Thoracic aorta (tissue), 2 donors: Measurements from ENCODE around the gene PRRG4. TPM values are rescaled to one million over a fixed set of nuclear protein-coding genes. Genes with fewer than 3 reads are reported as not detected.
A peak's percentile ranks its signal among the peaks of the same experiment; 100 is the strongest.
"Not testable (repeated sequence)": the region's sequence is repeated elsewhere in the genome, so short reads cannot be mapped to it uniquely, and the experiment has no call there.

Experiments used
- ATAC-seq: fragments of 150-250 bp; one replicate; pipeline ENCODE4 v1.8.0; 2017; ENCODE audit warnings: low read depth; ENCODE audit not compliant: insufficient number of reproducible peaks, low FRiP score
- DNase-seq: peaks from one replicate; pipeline ENCODE4 v3.0.0-alpha.2; 2020; ENCODE audit warnings: low spot score
- H3K27ac ChIP-seq, 2 donors: fragments of 200-600 bp; sonication (generic); 1 replicate in 1 of 2; 2 replicates in 1 of 2; pipeline ENCODE4 v1.5.1; 2016; ENCODE audit warnings: mild to moderate bottlenecking in 2 of 2, moderate library complexity in 2 of 2
- H3K27me3 ChIP-seq: fragments of 200-600 bp; sonication (generic); replicated peaks from 2 replicates; pipeline ENCODE4 v1.6.0; 2016; ENCODE audit warnings: mild to moderate bottlenecking; ENCODE audit not compliant: insufficient read depth
- H3K36me3 ChIP-seq: fragments of 200-600 bp; sonication (generic); one replicate; pipeline ENCODE4 v1.5.1; 2016
- H3K4me1 ChIP-seq, 2 donors: fragments of 200-600 bp; sonication (generic); 1 replicate in 1 of 2; 2 replicates in 1 of 2; pipeline versions ENCODE4 v1.5.1 to v1.6.0; 2016; ENCODE audit warnings: low read depth in 2 of 2, mild to moderate bottlenecking in 1 of 2; ENCODE audit not compliant: control insufficient read depth in 1 of 2
- H3K4me3 ChIP-seq: fragments of 200-600 bp; sonication (generic); 2 replicates; pipeline ENCODE4 v1.5.1; 2016; ENCODE audit warnings: mild to moderate bottlenecking
- H3K9me3 ChIP-seq: fragments of 200-600 bp; sonication (generic); 2 replicates; pipeline ENCODE4 v1.5.1; 2016
- CTCF ChIP-seq: fragments of 200-600 bp; sonication (generic); IDR thresholded peaks from one replicate; pipeline ENCODE4 v1.5.1; 2019; ENCODE audit warnings: antibody characterized with exemption
- total RNA-seq, 2 donors: library from RNA; depleted of rRNA; stranded (reverse); fragments of >200 nt; gene quantifications; one replicate each; pipeline versions ENCODE4 v1.1.0 to v1.2.3, GENCODE V29; 2016

Gene PRRG4
- total RNA-seq, 2 donors from 2014 or later: 2.3 to 5.1 TPM

GRCh38 chr11:32821917-32822560, 7.7 kb upstream of the PRRG4 start:
- no peak for TF ChIP-seq CTCF
- ATAC-seq (no peak), DNase-seq (no peak)
- Histone ChIP-seq H3K27ac (no peak overlapping the region), H3K4me1 (no peaks in the 10 kb centered on the region), H3K9me3 (no peaks in the 10 kb centered on the region), H3K36me3 (no peaks in the 10 kb centered on the region), H3K4me3 (no peak overlapping the region), H3K27me3 (no peaks in the 10 kb centered on the region)

- not testable (repeated sequence) for H3K9me3 ChIP-seq, H3K27me3 ChIP-seq, H3K4me1 ChIP-seq, DNase-seq, H3K4me3 ChIP-seq, H3K36me3 ChIP-seq, H3K27ac ChIP-seq, ATAC-seq
These were observed 6.1 kb upstream of the PRRG4 start for GRCh38 chr11:32823617-32824016.

- no peak overlapping the region for H3K4me3 ChIP-seq
- no peak for DNase-seq
- no peak overlapping the region for H3K27ac ChIP-seq
- no peaks in the 10 kb centered on the region for H3K36me3 ChIP-seq
- TF ChIP-seq CTCF: no peak
- H3K9me3 ChIP-seq: no peaks in the 10 kb centered on the region
- no peak for ATAC-seq
- H3K4me1 ChIP-seq: peaks cover 0 to 19% of the 10 kb centered on the region in 2 donors
- no peaks in the 10 kb centered on the region for H3K27me3 ChIP-seq
These were observed 3.6 kb upstream of the PRRG4 start for GRCh38 chr11:32826113-32826512.

- Histone ChIP-seq H3K9me3 (no peaks in the 10 kb centered on the region), H3K4me3 (no peak overlapping the region), H3K27ac (no peak overlapping the region), H3K36me3 (no peaks in the 10 kb centered on the region), H3K27me3 (no peaks in the 10 kb centered on the region), H3K4me1 (peaks cover 0 to 19% of the 10 kb centered on the region in 2 donors)
- no peak for DNase-seq
- ATAC-seq: no peak
- TF ChIP-seq CTCF: no peak
These were observed 2.5 kb upstream of the PRRG4 start for GRCh38 chr11:32827276-32827675.

- no peak for ATAC-seq
- no peak for TF ChIP-seq CTCF
- Histone ChIP-seq H3K9me3 (no peaks in the 10 kb centered on the region), H3K27me3 (no peaks in the 10 kb centered on the region), H3K4me3 (peak overlapping the region; percentile 79), H3K27ac (peak overlapping the region; percentile 22 to 56), H3K36me3 (no peaks in the 10 kb centered on the region), H3K4me1 (peaks cover 0 to 19% of the 10 kb centered on the region in 2 donors)
- no peak for DNase-seq
These were observed 509 bp upstream of the PRRG4 start for GRCh38 chr11:32829157-32829679.

- ATAC-seq (peak; percentile 38), DNase-seq (no peak)
- Histone ChIP-seq H3K27me3 (no peaks in the 10 kb centered on the region), H3K9me3 (no peaks in the 10 kb centered on the region), H3K4me3 (peak overlapping the region; percentile 79), H3K27ac (no peak overlapping the region), H3K36me3 (no peaks in the 10 kb centered on the region), H3K4me1 (peaks cover 0 to 19% of the 10 kb centered on the region in 2 donors)
- TF ChIP-seq CTCF: no peak
These were observed 649 bp downstream of the PRRG4 start for GRCh38 chr11:32830413-32830738.
